Endothelial cell of umbilical vein (primary cell): ENCODE measurements around the gene OXNAD1. TPM values are rescaled to one million over a fixed set of nuclear protein-coding genes. Genes with fewer than 3 reads are reported as not detected.

Source experiments
- BruUV-seq: library from RNA; stranded (reverse); fragments of 400-500 nt; replicated peaks from 2 replicates; lab custom pipeline; 2021; lab: Mats Ljungman, UMichigan
- CTCF ChIA-PET: fragments of 300-600, 350-600 bp; sonication (Branson Sonifier 250); formaldehyde crosslinking; loops from one replicate; lab custom pipeline; 2021; ENCODE audit warnings: antibody characterized with exemption, inconsistent platforms; lab: Charles Lee
- POLR2A ChIA-PET: fragments of 300-600, 350-600 bp; sonication (Branson Sonifier 250); formaldehyde crosslinking; loops from one replicate; lab custom pipeline; 2021; ENCODE audit warnings: antibody characterized with exemption, inconsistent platforms; lab: Charles Lee
- DNase-seq: peaks from one replicate; pipeline ENCODE4 v3.0.0-alpha.2; 2011; ENCODE audit warnings: low read depth, low spot score
- FAIRE-seq: peaks from 2 replicates; lab custom pipeline; 2011; peaks lifted over from hg19 to GRCh38; lab: Jason Lieb, UNC
- H2AFZ ChIP-seq: 2 replicates; pipeline ENCODE4 v1.6.0; 2012; ENCODE audit warnings: low read depth, low read length, control low read depth, inconsistent platforms
- H3K27ac ChIP-seq: 2 replicates; pipeline ENCODE4 v1.5.1; 2011; ENCODE audit warnings: low read depth, mild to moderate bottlenecking, control low read depth, low read length, moderate library complexity; ENCODE audit not compliant: insufficient read depth
- H3K27me3 ChIP-seq, 2 experiments: 2 replicates each; pipeline versions ENCODE4 v1.6.0 to v1.6.1; 2011; ENCODE audit warnings: low read length in 2 of 2, mixed read lengths in 1 of 2; ENCODE audit not compliant: control insufficient read depth in 2 of 2, insufficient read depth in 2 of 2
- H3K36me3 ChIP-seq, 2 experiments: 2 replicates in 1 of 2; 3 replicates in 1 of 2; pipeline ENCODE4 v1.5.1; 2011; ENCODE audit warnings: low read length in 2 of 2, mild to moderate bottlenecking in 1 of 2, moderate library complexity in 1 of 2; ENCODE audit not compliant: control insufficient read depth in 2 of 2, insufficient read depth in 2 of 2; ENCODE audit errors: extremely low read depth in 1 of 2
- H3K4me1 ChIP-seq: 3 replicates; pipeline ENCODE4 v1.5.1; 2011; ENCODE audit warnings: mild to moderate bottlenecking, low read length; ENCODE audit not compliant: control insufficient read depth, insufficient read depth; ENCODE audit errors: extremely low read depth
- H3K4me2 ChIP-seq: 2 replicates; pipeline ENCODE4 v1.6.1; 2011; ENCODE audit warnings: low read length, control low read depth, mixed read lengths; ENCODE audit not compliant: insufficient read depth
- H3K4me3 ChIP-seq, 3 experiments: fragments of 200-600 bp in 1 of 3; sonication (generic), shearing (Covaris generic) in 1 of 3; replicated peaks in 1 of 3; 2 replicates each; pipeline ENCODE4 v1.5.1; 2011 to 2016; ENCODE audit warnings: control low read depth in 3 of 3, low read length in 3 of 3, mild to moderate bottlenecking in 2 of 3, inconsistent platforms in 1 of 3, low read depth in 1 of 3, moderate library complexity in 1 of 3; ENCODE audit not compliant: insufficient read depth in 1 of 3
- H3K79me2 ChIP-seq: 2 replicates; pipeline ENCODE4 v1.6.0; 2012; ENCODE audit warnings: low read length, inconsistent platforms; ENCODE audit not compliant: control insufficient read depth, insufficient read depth
- H3K9ac ChIP-seq: replicated peaks from 2 replicates; pipeline ENCODE3; 2011; ENCODE audit warnings: low read length, control low read depth; ENCODE audit not compliant: insufficient read depth; ENCODE audit errors: extremely low read depth
- H3K9me1 ChIP-seq: replicated peaks from 3 replicates; pipeline ENCODE4 v1.6.0; 2011; ENCODE audit warnings: mild to moderate bottlenecking, low read length; ENCODE audit not compliant: control insufficient read depth, insufficient read depth; ENCODE audit errors: extremely low read depth
- H3K9me3 ChIP-seq: replicated peaks from 2 replicates; pipeline ENCODE4 v1.5.1; 2012; ENCODE audit warnings: low read length, inconsistent platforms; ENCODE audit not compliant: control insufficient read depth, insufficient read depth
- H4K20me1 ChIP-seq: replicated peaks from 2 replicates; pipeline ENCODE3; 2011; ENCODE audit warnings: mild to moderate bottlenecking, low read length; ENCODE audit not compliant: control insufficient read depth, insufficient read depth; ENCODE audit errors: extremely low read depth
- CTCF ChIP-seq, 2 donors: IDR thresholded peaks; 1 replicate in 1 of 2; 2 replicates in 1 of 2; pipeline ENCODE4 v1.5.1; 2011; ENCODE audit warnings: low read length in 2 of 2, mild to moderate bottlenecking in 2 of 2, moderate library complexity in 2 of 2, control low read depth in 1 of 2, inconsistent platforms in 1 of 2, low read depth in 1 of 2; ENCODE audit not compliant: insufficient read depth in 1 of 2; ENCODE audit errors: extremely low read depth in 1 of 2
- EZH2 ChIP-seq: IDR thresholded peaks from 2 replicates; pipeline ENCODE4 v1.6.1; 2012; ENCODE audit warnings: borderline replicate concordance, low read depth, mild to moderate bottlenecking, moderate library complexity, low read length, inconsistent platforms; ENCODE audit not compliant: severe bottlenecking
- FOS ChIP-seq: IDR thresholded peaks from 2 replicates; pipeline ENCODE4 v1.6.1; 2011; ENCODE audit warnings: mild to moderate bottlenecking, low read length, moderate library complexity, borderline replicate concordance; ENCODE audit not compliant: insufficient read depth
- GATA2 ChIP-seq: IDR thresholded peaks from 2 replicates; pipeline ENCODE4 v1.7.0; 2011; ENCODE audit warnings: low read depth, mild to moderate bottlenecking, moderate library complexity, mixed read lengths, low read length; ENCODE audit not compliant: insufficient read length, insufficient read depth
- JUN ChIP-seq: IDR thresholded peaks from 2 replicates; pipeline ENCODE4 v1.6.1; 2011; ENCODE audit warnings: borderline replicate concordance, low read depth; ENCODE audit not compliant: insufficient read length, insufficient read depth
- MAX ChIP-seq: IDR thresholded peaks from 2 replicates; pipeline ENCODE4 v1.6.1; 2011; ENCODE audit not compliant: insufficient read depth, insufficient read length
- MYC ChIP-seq: IDR thresholded peaks from one replicate; pipeline ENCODE4 v1.6.1; 2011; ENCODE audit warnings: mild to moderate bottlenecking, low read depth, low read length
- POLR2A ChIP-seq: IDR thresholded peaks from 2 replicates; pipeline ENCODE4 v1.6.1; 2012; ENCODE audit warnings: low read depth, mild to moderate bottlenecking, control low read depth, low read length
- POLR2AphosphoS5 ChIP-seq: IDR thresholded peaks from 2 replicates; pipeline ENCODE4 v1.6.1; 2012; ENCODE audit warnings: low read depth, mild to moderate bottlenecking, control low read depth, low read length, moderate library complexity; ENCODE audit not compliant: insufficient read depth
- dilution Hi-C: fragments of 300-500 bp; cut with MboI; formaldehyde crosslinking; loops from one replicate; pipeline ENCODE4 v1.15.0; 2019; ENCODE audit warnings: low sequenced_read_pairs; ENCODE audit not compliant: extremely low pct_ligation_motif_present
- intact Hi-C: fragments of 100-400 bp; cut with micrococcal nuclease; formaldehyde crosslinking; loops from one replicate; pipeline ENCODE4 v1.10.0; 2022
- polyA plus RNA-seq, 4 experiments: library from polyadenylated mRNA; depleted of rRNA in 3 of 4; stranded (reverse) in 3 of 4; unstranded in 1 of 4; fragments of >200 nt; gene quantifications; 2 replicates each; pipeline versions ENCODE4 v1.2.1 to v1.2.3, GENCODE V29; 2011 to 2012; ENCODE audit warnings: missing spikeins in 1 of 4
- total RNA-seq: library from RNA; stranded (reverse); gene quantifications from 2 replicates; pipeline ENCODE4 v1.2.3, GENCODE V29; 2021

OXNAD1 gene
- total and polyA plus RNA-seq, 2 donors (not counting 3 experiments of a cell fraction or from before 2014, with no cell fraction given), result 5.5 to 9.7 TPM

- H3K4me1 ChIP-seq, result no peaks in the 10 kb centered on the region
- H3K4me2 ChIP-seq, result no peak overlapping the region
- FAIRE-seq (peak; percentile 67), DNase-seq (no peak)
- BruUV-seq, result no TSS peak
- no peak overlapping the region for H2AFZ ChIP-seq
- no peak overlapping the region for H3K9ac ChIP-seq
- H3K27me3 ChIP-seq, result no peaks in the 10 kb centered on the region
- ChIA-PET CTCF (interaction anchor here (1.7 kb wide), 1 partner anchor 210 kb away, joined by 4 read pairs; no protein-coding TSS in a partner anchor), POLR2A (no interaction called here)
- dilution Hi-C loops (no loop called here), intact Hi-C loops (no loop called here)
- TF ChIP-seq MYC, result no peak
- TF ChIP-seq FOS, result no peak
- TF ChIP-seq CTCF (IDR thresholded peaks at IDR 0.05; ENCODE audit: extremely low read depth in 1 of 2, insufficient read depth in 1 of 2, low read depth in 1 of 2, low read length in 2 of 2), result peak; percentile 38 to 51
- TF ChIP-seq EZH2, result no peak
- no peak for TF ChIP-seq GATA2
- TF ChIP-seq JUN, result no peak
- no peak for TF ChIP-seq POLR2A
- no peak for TF ChIP-seq MAX
- TF ChIP-seq POLR2AphosphoS5, result no peak
- H4K20me1 ChIP-seq, result no peaks in the 10 kb centered on the region
- no peaks in the 10 kb centered on the region for H3K9me3 ChIP-seq
- no peaks in the 10 kb centered on the region for H3K9me1 ChIP-seq
- H3K79me2 ChIP-seq, result no peaks in the 10 kb centered on the region
- no peak overlapping the region for H3K27ac ChIP-seq
- no peak overlapping the region for H3K4me3 ChIP-seq
- H3K36me3 ChIP-seq, result peaks cover 0 to 27% of the 10 kb centered on the region in 2 experiments
These were observed 54.3 kb downstream of the OXNAD1 start for GRCh38 chr3:16319307-16319706.
